K562 (cell line): ENCODE measurements around the gene MYOG. TPM values are rescaled to one million over a fixed set of nuclear protein-coding genes. Genes with fewer than 3 reads are reported as not detected.

Experiments
- GABPA ChIP-seq: fragments of 200-800 bp; sonication (Bioruptor generic); conservative IDR thresholded peaks from 2 replicates; pipeline ENCODE4 v1.6.1; 2016; ENCODE audit warnings: low read depth, missing genetic modification characterization, missing compliant biosample characterization
- MEF2A ChIP-seq: IDR thresholded peaks from 2 replicates; pipeline ENCODE4 v1.6.1; 2011; ENCODE audit warnings: low read depth, mild to moderate bottlenecking, low read length, moderate library complexity; ENCODE audit not compliant: control insufficient read depth
- PHF20 ChIP-seq: fragments of 450-650 bp; IDR thresholded peaks from 2 replicates; pipeline ENCODE4 v1.6.1; 2018; ENCODE audit not compliant: partially characterized antibody
- polyA plus RNA-seq, 8 experiments: library from polyadenylated mRNA; depleted of rRNA in 4 of 8; stranded (reverse) in 5 of 8; unstranded in 3 of 8; fragments of >200 nt; fragmentation: Nextera tagmentation in 2 of 8; fragmentation: Illumina TruSeq in 1 of 8; extraction: Ambion mirVana in 2 of 8; extraction: Trizol in 1 of 8; gene quantifications; 2 replicates each; pipeline versions ENCODE4 v1.2.1 to v1.2.3, GENCODE V29; 2011 to 2014; ENCODE audit warnings: inconsistent platforms in 1 of 8, missing spikeins in 1 of 8
- total RNA-seq, 7 experiments: library from RNA; depleted of rRNA in 6 of 7; stranded (reverse); fragments of >200 nt in 6 of 7; fragmentation: Illumina TruSeq in 2 of 7; extraction: Trizol in 2 of 7; gene quantifications; 2 replicates each; pipeline versions ENCODE4 v1.2.1 to v1.2.3, GENCODE V29; 2011 to 2021; ENCODE audit warnings: low replicate concordance in 1 of 7
- TF ChIP-seq, protein P1 (sequence below), 2 experiments: fragments of 450-650 bp; IDR thresholded peaks; 2 replicates each; pipeline ENCODE4 v1.6.1; 2018; ENCODE audit warnings: mild to moderate bottlenecking in 2 of 2, low read depth in 1 of 2; ENCODE audit not compliant: partially characterized antibody in 2 of 2
- TF ChIP-seq, protein P2 (sequence below), 2 experiments: fragments of 450-650 bp in 1 of 2; sonication (generic) in 1 of 2; formaldehyde crosslinking in 1 of 2; IDR thresholded peaks; 2 replicates each; pipeline versions ENCODE4 v1.7.1 to v1.9.0; 2016 to 2022; ENCODE audit warnings: inconsistent platforms in 1 of 2, mild to moderate bottlenecking in 1 of 2, missing genetic modification reagents in 1 of 2

MYOG gene
- total and polyA plus RNA-seq, 9 of the 15 experiments (the other 6 are each of a cell fraction or from before 2014, with no cell fraction given): not detected

DNA sequence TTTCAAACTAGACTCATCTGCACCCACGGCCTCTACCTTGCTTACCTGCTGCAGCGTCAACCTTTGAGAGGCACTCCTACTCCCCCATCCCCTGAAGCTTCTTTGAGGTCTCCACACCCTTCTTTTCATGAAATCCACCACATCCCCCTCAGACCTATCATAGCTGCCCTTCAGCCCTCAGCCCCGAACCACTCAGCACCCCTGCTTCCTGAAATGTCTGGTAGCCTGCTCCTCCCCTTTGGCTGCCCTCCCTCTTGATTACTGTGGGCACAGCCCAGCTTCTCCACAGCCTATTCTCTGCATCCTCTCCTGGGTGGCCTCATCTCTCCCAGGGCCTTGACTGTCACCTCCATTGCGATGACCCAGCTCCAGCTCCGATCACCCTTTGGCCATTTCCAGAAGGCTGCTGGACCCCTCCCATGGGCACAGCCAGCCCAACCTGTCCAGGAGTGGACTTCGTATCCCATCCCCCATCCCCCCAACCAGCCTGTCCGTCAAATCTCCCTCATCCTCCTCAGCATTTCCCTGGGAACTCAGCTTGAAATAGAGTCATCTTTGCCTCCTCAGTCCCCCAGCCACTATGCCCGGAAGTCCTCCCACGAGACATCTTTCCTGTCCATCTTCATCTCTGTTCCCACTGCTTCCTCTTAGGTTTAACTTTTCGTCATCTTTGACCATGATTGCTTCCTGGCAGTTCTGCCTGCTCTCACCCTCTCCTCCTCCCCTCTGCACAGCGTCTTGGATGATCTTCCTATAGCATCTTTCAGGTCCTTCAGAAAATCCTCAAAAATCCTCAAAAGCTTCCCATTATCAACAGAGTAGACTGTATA is 35.6 kb upstream of the MYOG start (continued):
- TF ChIP-seq, protein P1, sequence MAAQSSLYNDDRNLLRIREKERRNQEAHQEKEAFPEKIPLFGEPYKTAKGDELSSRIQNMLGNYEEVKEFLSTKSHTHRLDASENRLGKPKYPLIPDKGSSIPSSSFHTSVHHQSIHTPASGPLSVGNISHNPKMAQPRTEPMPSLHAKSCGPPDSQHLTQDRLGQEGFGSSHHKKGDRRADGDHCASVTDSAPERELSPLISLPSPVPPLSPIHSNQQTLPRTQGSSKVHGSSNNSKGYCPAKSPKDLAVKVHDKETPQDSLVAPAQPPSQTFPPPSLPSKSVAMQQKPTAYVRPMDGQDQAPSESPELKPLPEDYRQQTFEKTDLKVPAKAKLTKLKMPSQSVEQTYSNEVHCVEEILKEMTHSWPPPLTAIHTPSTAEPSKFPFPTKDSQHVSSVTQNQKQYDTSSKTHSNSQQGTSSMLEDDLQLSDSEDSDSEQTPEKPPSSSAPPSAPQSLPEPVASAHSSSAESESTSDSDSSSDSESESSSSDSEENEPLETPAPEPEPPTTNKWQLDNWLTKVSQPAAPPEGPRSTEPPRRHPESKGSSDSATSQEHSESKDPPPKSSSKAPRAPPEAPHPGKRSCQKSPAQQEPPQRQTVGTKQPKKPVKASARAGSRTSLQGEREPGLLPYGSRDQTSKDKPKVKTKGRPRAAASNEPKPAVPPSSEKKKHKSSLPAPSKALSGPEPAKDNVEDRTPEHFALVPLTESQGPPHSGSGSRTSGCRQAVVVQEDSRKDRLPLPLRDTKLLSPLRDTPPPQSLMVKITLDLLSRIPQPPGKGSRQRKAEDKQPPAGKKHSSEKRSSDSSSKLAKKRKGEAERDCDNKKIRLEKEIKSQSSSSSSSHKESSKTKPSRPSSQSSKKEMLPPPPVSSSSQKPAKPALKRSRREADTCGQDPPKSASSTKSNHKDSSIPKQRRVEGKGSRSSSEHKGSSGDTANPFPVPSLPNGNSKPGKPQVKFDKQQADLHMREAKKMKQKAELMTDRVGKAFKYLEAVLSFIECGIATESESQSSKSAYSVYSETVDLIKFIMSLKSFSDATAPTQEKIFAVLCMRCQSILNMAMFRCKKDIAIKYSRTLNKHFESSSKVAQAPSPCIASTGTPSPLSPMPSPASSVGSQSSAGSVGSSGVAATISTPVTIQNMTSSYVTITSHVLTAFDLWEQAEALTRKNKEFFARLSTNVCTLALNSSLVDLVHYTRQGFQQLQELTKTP (IDR thresholded peaks at IDR 0.05; ENCODE audit: low read depth in 1 of 2, partially characterized antibody in 2 of 2): no peak
- TF ChIP-seq PHF20: no peak
- no peak for TF ChIP-seq MEF2A
- peak; percentile 66 for TF ChIP-seq GABPA (tag)
- TF ChIP-seq, protein P2, sequence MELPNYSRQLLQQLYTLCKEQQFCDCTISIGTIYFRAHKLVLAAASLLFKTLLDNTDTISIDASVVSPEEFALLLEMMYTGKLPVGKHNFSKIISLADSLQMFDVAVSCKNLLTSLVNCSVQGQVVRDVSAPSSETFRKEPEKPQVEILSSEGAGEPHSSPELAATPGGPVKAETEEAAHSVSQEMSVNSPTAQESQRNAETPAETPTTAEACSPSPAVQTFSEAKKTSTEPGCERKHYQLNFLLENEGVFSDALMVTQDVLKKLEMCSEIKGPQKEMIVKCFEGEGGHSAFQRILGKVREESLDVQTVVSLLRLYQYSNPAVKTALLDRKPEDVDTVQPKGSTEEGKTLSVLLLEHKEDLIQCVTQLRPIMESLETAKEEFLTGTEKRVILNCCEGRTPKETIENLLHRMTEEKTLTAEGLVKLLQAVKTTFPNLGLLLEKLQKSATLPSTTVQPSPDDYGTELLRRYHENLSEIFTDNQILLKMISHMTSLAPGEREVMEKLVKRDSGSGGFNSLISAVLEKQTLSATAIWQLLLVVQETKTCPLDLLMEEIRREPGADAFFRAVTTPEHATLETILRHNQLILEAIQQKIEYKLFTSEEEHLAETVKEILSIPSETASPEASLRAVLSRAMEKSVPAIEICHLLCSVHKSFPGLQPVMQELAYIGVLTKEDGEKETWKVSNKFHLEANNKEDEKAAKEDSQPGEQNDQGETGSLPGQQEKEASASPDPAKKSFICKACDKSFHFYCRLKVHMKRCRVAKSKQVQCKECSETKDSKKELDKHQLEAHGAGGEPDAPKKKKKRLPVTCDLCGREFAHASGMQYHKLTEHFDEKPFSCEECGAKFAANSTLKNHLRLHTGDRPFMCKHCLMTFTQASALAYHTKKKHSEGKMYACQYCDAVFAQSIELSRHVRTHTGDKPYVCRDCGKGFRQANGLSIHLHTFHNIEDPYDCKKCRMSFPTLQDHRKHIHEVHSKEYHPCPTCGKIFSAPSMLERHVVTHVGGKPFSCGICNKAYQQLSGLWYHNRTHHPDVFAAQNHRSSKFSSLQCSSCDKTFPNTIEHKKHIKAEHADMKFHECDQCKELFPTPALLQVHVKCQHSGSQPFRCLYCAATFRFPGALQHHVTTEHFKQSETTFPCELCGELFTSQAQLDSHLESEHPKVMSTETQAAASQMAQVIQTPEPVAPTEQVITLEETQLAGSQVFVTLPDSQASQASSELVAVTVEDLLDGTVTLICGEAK (IDR thresholded peaks at IDR 0.05): peak; percentile 28; the same call in 1 of the 2 replicates
- TF ChIP-seq, protein P2 (CRISPR knock-in tag; IDR thresholded peaks at IDR 0.05): no peak
